AG08396 (cell line): ENCODE results near the gene RPLP2.
A peak's percentile ranks its signal among the peaks of the same experiment; 100 is the strongest.

Experiments
- DNase-seq: peaks from one replicate; pipeline ENCODE4 v3.0.0; 2012; ENCODE audit warnings: low spot score, mixed read lengths

The RPLP2 gene

DNA sequence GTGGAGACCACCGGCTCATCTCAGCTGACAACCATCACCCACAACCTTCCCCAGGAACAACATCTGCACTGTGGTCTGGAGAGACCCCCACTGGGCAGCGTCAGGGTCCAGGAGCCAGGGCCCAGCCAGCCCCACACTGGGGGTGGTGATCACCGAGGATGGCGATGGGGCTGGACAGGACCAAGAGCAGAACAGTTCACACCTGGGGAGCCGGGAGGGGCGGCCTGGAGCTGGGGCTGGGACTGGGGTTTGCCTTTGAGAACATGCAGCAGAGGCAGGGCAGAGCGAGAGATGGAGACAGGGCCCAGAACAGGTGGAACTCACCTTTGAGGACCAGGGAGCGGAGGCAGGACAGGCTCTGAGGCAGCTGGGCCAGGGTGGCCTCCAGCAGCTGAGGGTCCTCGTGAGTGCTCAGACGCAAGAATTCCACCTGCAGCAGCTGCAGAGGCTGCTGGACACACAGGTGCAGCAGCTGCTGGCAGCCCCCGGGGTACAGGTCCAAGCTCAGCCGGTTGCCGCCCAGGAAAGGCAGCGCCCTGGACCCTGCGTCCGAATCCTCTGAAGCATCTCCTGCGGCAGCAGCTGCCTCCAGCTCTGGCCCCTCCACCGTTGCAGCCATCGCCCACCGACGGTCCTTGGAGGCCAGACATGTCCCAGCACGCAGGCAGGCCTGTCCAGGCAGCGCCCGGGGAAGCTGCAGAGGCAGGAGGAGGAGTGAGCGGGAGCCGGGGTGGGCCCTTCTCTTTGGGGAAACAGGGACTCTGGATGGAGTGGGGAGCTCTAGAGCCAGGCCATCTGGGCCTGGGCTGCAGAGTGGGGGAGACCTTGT lies 5.8 kb upstream of the RPLP2 start:
- peak; percentile 53 for DNase-seq

DNA sequence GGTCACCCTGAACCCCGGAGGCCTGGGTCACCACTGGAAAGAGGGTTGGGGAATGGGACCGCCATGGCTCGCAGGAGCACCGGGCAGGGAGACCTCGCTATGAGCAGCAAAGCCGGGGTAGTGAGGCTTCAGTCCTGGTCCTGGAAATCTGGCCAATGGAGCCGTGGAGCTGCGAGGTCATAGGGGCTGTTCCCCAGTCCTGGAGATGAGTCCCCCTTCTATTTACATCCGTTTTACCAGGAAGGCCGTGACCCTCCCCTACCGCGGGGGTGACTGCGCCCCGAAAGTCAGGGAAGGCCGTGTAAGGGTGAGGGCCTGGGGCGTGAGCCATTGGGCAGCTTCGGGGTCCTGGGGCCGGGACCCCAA lies 5.2 kb upstream of the RPLP2 start:
- no peak for DNase-seq

DNA sequence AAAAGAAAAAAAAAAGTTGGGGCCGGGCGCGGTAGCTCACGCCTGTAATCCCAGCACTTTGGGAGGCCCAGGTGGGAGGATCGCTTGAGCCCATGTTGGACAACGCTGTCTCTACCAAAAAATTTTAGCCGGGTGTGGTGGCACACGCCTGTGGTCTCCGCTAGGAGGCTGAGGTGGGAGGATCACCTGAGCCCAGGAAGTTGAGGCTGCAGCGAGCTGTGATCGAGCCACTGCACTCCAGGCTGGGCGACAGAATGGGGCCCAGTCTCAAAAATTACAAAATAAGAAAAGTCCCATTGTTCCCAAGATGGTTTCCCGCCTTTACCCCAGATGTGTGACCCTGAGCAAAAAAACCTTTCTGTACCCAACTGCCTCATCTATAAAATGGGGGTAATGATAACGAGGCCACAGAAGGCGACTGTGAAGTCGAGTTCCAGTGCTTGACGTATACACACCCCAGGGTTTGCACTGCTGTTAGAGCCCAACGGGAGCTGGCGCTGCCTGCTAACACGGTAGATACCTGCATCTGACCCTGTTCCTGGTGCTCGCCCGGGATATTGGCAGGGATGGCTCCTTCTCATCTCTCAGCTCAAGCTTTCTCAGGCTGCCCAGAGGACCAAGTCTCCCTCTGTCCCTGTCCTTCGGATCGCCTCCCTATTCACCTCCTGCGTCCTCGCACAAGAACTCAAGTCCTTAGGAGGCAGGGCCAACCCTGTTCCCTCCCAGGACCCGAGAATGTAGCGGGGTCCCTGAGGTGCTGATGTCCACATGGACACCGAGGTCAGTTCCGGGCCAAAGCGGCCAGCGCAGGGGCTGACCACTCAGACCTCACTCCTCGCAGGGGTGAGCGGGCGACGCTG lies 1.1 kb upstream of the RPLP2 start:
- peak; percentile 90 for DNase-seq

DNA sequence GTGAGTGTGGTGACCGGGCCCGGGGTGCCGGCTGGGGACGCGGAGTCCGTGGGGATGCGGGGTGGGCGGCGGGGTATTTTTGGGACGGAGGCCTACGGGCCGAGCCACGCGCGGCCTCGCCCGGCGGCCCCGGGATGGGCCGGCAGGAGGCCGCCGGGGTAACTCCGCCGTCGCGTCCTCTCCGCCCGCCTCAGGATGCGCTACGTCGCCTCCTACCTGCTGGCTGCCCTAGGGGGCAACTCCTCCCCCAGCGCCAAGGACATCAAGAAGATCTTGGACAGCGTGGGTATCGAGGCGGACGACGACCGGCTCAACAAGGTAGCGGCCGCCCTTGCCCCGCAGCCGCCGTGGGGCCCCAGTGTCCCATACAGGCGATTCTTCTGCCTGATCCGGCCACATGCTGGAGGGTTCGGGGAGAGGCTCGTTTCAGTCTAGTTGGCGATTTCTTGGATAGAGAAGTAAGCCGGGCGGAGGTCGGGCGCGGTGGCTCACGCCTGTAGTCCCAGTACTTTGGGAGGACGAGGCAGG lies 337 bp downstream of the RPLP2 start:
- no peak for DNase-seq

DNA sequence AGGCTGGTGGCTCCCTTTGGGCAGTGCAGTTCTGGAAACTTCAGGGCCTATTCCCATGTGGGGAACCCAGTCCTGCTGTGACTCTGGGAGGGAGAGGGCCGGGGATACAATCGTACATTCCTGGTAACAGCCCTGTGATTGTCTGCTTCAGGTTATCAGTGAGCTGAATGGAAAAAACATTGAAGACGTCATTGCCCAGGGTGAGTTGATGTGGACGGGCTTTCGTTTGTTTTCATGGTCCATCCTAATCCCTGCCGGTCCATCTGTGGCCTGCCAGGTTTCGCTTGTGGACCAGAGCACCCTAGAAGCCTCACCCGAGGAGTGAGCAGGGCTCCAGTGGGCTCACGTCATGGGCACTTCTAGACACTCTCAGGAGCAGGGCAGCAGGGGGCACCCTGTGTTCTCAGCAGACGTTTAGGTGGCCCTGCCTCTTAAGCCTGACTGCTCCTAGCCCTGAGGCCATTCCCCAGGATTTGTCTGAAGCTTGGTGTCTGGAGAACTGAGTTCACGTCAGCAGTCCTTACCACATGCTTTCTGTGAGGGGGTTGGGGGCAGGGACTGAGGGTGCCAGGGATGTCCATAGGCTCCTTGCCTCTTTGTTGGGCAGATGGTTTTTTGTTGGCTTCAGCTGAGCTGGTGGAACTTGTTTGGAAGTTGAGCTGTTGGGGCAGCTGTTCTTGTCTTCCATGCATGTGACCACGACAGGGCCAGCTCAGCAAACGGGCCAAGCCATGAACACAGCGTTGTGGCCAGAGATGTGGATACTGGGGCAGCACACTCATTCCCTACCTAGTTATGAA lies 1.9 kb downstream of the RPLP2 start:
- DNase-seq, result no peak

DNA sequence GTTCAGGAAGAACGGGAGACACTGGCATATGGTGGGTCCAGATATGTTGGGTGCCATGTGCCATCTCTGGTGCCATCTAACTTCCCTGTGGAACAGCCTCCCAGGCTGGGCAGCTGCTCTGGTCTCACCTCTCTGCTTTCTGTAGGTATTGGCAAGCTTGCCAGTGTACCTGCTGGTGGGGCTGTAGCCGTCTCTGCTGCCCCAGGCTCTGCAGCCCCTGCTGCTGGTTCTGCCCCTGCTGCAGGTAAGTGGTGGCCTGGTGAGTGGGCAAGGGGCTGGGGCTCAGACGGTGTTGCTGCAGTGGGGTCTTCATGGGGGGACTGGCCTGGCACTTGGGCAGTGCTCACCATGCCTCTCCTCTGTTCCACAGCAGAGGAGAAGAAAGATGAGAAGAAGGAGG lies 2.6 kb downstream of the RPLP2 start:
- DNase-seq, result no peak

DNA sequence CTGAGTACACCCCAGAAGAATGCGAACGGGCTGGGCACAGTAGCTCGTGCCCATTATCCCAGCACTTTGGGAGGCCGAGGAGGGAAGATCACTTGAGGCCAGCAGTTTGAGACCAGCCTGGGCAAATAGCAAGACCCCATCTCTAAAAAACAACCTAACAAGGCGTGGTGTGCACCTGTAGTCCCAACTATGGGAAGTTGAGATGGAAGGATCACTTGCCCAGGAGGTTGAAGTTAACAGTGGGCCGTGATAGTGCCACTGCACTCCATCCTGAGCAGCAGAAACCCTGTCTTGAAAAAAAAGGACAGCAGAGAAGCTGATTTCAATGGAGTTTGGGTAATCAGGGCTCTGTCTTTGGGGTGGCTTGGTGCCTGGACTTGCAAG lies 3.3 kb downstream of the RPLP2 start:
- DNase-seq, result no peak

DNA sequence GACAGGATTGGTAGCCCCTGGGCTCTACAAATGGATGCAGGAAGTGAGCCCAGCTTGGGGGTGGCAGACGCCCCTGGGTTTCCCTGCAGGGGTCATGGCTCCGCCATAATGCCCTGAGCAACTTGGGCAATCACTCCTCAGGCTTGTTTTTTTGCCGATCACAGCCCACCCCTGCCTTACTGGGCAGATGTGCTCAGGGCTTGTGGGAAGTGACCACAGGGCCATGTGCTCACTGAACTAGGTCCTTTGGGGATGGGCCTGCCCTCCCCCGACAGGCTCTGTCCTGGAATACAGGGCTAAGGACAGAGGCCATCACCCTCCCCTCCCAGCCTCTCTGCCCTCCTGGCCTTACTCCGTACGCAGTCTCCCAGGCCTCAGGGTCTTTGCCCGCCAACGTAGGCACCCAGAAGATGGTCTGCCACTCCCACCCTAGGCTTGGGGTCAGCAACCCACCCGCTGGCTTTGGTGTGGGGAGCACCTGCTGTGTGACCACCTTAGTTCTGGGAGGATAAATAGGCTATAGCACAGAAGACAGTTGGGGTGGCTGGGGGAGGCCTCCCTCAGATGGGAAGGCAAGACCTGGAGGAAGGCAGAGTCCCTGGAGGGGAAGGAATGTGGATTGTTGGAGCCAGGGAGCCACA lies 3.8 kb downstream of the RPLP2 start:
- DNase-seq, result no peak

DNA sequence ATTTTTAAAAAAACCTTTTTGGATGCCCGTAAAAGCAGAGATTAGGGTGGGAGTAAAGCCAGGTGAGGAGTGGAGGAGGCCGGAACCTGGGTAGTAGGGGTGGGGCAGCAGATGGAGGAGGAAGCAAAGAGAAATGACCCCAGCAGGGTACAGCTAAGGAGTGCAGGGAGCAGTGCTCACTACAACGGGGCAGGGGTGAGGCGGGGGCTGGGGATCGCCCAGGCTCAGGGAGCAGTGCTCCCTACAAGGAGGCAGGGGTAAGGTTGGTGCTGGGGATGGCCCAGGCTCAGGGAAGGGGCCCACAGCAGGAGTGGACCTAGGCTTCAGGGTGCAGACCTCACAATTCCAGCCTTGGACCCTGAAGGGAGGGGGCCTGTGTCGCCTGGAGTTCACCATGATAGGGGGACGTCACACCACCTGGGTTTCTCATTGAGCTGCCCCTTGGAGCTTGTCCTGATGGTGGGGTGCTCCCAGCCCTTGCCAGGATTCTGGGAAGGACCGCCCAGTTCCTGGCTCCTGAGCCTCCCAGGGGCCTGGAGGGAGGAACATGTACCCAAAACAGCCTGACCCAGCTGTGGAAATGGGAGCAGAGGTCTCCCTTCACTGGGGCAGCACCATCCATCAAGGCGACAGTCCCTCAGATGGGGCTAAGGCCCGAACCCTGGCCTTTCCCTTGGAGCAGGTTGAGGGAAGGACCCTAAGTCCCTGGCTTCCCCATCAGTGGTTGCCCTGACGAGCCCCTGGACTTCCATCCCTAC lies 6.1 kb downstream of the RPLP2 start:
- no peak for DNase-seq

DNA sequence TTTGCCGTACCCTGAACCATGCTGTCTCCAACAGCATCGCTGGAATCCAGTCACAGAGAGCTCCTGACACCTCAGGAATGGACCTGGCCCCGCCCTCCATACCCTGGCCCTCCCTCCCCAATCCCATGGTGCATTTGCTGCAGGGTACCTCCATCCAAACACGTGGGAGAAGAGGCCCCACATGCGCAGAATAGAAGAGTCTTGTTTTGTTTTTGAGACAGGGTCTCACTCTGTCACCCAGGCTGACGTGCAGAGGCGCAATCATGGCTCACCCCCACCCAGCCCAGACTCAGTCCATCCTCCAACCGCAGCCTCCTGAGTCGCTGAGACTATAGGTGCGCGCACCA lies 6.6 kb downstream of the RPLP2 start:
- no peak for DNase-seq

DNA sequence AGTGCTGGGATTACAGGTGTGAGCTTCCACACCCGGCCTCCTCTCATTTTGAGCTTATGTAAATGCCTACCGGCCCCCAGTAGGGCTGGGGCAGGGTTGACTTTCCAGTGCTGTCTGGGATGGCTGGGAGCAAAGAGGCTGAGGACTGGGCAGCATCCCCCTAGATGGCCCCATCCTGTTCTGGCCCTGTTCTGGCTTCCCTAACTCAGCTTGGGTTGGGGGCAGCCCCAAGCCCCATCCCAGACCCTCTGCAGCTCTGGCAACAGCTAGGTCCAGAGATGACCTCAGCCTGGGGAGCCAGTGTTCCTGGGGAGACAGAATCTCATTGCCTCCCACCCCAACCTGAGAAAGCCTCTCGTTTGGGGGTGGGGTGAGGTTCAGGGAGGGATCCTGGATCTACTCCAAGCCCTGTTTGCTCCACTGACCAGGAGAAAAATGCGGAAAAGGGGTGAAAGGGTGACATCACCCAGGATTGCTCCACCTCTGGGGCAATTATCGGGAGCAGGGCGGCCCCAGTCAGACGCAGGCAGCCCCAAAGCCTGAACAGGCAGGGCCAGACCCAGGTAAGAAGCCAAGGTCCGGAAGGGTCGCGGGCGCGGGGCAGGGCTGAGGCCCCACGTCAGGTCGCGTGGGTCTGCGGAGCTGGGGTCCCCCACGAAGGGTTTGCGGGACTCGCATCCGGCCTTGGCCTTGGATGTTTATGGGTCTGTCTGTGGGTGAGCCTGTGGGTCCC lies 8.8 kb downstream of the RPLP2 start, which contains the start of gene PNPLA2:
Gene PNPLA2, plus strand, starts transcription at position 519 of the 733 bp plus-strand sequence. CDS start 805 bp downstream, outside the sequence.
- peak; percentile 82 for DNase-seq

DNA sequence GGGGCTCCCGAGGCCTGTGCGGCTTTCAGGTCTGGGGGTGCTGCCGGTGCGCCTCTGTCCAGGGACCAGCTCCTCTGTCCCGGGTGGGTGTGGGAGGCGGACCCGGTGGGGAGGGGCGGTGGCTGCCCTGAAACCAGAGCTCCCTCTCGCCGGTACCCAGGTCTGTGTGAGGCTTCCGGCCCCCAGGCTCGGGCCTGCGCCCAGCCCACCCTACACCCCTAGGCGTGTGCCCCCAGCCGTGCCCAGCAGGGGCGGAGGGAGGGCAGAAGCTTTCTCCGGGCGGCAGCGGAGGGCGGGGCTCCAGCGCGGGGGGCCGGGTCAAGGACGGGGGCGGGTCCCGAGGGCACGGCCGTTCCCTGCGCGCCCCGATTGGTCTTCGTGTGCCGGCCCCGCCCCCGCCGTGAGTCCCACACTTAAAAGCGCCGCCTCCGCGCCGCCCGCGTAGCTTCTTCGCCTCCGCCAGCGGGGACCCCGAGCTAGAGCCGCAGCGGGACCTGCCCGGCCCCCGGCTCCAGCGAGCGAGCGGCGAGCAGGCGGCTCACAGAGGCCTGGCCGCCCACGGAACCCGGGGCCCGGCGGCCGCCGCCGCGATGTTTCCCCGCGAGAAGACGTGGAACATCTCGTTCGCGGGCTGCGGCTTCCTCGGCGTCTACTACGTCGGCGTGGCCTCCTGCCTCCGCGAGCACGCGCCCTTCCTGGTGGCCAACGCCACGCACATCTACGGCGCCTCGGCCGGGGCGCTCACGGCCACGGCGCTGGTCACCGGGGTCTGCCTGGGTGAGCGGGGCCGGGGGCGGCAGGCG lies 9.6 kb downstream of the RPLP2 start:
- peak; percentile 96 for DNase-seq

DNA sequence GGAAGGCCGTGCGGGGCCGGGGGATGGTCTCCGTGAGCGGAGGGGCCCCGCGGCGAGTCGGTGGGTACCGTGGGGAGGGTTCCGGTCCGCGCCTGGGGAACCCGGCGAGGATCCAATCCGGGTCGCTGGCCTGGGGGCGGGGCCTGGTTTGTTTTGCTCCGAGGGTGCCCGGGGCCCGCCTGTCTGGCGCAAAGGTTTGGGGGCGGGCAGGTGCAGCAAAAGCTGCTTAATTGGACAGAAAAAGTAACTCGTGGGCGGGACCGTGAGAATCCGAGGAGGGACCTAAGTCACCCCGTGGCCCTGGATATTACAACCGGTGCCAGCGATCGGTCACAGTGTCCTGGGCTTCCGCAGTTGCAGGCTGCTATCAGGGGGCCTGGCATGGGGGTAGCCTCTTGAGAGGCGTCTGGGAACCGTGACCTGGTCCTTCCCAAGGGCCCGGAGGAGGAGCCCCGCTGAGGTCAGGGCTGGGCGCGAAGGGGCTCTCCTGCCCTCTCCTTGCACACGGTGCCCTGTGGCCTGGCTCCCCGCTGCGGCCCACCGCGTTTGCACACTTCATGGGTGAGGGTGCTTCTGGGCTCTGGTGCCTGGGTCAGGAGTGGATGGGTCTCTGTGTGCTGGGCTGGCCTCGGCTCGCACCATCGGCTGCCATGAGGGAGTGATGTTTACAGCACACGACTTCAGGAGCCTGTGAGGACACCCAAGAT lies 10.3 kb downstream of the RPLP2 start:
- peak; percentile 80 for DNase-seq

DNA sequence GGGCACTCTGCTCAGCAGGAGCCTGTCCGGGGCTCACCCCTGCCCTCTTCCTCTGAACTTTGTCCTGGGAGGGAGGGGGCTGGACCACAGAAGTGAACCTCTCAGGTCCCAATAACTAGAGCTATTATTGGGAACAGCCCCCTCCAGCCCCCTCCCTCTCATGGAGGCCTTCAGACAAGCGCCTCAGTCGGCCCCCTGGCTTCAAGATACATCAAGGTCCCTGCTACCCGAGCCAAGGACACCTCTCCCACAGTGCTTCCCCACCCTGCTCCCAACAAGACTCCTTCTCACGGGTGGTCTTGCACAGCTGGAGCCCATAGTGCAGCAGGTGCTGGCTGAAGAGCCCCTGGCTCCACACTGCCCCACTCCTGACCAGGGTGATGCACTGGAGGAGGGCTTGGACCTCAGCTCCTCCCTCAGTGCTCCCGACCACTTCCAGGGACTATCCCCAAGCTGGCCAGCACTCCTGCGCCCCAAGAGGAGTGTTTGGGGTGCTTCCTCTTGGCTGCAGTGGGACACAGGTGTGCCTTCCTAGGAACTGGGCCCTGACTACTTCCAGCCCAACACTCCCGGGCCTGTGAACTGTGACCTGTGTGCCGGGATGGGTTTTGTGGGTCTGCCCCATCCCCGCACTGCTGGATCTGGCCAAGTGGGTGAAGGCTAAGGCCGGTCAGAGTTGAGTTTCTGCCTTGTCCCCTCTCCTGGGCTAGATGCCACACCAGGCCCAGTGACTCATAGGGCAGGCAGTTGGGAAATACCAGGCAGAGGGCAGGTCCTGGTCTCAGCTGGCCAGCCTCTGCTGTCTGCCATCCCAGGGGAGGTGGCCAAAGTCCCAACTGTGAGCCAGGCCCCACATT lies 11.1 kb downstream of the RPLP2 start:
- peak; percentile 92 for DNase-seq

DNA sequence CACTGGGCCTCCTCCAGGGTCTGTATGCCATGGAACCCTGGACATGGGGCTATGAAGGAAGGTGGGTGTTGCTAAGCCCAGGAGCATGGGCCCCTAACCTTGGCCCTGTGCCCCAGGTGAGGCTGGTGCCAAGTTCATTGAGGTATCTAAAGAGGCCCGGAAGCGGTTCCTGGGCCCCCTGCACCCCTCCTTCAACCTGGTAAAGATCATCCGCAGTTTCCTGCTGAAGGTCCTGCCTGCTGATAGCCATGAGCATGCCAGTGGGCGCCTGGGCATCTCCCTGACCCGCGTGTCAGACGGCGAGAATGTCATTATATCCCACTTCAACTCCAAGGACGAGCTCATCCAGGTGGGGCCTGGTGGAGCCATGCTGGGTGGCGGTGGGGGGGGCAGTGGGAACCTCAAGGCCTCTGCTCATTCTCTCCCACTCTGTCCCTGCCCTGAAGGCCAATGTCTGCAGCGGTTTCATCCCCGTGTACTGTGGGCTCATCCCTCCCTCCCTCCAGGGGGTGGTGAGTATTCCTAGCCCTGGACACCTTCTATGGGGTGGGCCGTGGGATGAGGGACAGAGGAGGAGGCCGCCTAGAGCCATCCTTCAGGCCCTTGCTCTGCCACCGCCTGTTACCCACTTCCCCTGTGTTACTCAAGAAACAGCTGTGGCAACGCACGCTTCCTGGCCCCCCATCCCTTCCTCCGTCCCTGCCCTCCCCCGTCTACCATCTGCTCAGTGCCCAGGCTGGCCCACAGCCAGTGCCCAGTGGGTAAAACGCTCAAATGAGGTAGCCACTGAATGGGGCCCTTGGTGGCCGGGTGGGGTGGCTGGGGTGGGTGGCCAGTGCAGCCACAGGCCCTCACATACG lies 12.0 kb downstream of the RPLP2 start:
- no peak for DNase-seq

DNA sequence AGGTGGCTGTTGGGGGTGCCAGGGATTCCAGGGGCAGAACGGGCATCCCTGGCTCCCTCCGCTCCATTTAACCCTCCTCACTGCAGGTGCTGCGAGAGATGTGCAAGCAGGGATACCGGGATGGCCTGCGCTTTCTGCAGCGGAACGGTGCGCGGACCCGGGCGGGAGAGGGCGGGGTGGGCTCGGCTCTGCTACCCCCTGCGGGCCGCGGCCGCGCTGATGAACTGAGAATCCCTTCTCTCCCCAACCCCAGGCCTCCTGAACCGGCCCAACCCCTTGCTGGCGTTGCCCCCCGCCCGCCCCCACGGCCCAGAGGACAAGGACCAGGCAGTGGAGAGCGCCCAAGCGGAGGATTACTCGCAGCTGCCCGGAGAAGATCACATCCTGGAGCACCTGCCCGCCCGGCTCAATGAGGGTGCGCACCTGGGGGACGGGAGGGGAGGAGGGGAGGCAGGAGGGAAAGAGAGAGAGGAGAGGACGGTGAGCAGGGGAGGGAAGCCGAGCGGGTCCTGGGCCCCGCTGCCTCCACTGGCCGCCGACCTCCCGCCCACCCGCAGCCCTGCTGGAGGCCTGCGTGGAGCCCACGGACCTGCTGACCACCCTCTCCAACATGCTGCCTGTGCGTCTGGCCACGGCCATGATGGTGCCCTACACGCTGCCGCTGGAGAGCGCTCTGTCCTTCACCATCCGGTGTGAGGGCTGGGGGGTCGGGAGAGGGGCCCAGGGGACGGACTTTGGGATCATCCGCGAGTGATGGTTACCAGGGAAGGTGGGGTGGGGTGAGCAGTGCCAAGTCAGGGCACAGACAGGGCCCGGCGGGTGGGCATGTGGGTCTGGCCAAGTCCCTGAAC lies 13.9 kb downstream of the RPLP2 start:
- DNase-seq, result no peak
